Pulmonary artery endothelial cell (primary cell): Measurements from ENCODE around the gene ANGPTL2. TPM values are rescaled to one million over a fixed set of nuclear protein-coding genes. Genes with fewer than 3 reads are reported as not detected.

ENCODE experiments used
- DNase-seq: peaks from one replicate; pipeline ENCODE4 v3.0.0-alpha.2; 2011; ENCODE audit warnings: low read depth, low spot score
- total RNA-seq: library from RNA; depleted of rRNA; stranded (reverse); fragments of >200 nt; gene quantifications from 2 replicates; pipeline ENCODE4 v1.2.3, GENCODE V29; 2014

The ANGPTL2 gene
- total RNA-seq, 1 donor from 2014 or later = 17.8 TPM

- DNase-seq = no peak
These were observed 26.2 kb downstream of the ANGPTL2 start for GRCh38 chr9:127096208-127096607.

GRCh38 chr9:127095411-127095810, 27.0 kb downstream of the ANGPTL2 start:
- no peak for DNase-seq

GRCh38 chr9:127093319-127094020, 29.0 kb downstream of the ANGPTL2 start:
- no peak for DNase-seq

GRCh38 chr9:127092041-127092608, 30.3 kb downstream of the ANGPTL2 start:
- DNase-seq = no peak

- DNase-seq = no peak
These were observed 30.9 kb downstream of the ANGPTL2 start for GRCh38 chr9:127091526-127091925.

- DNase-seq = no peak
These were observed 32.0 kb downstream of the ANGPTL2 start for GRCh38 chr9:127090341-127090985.

- DNase-seq = no peak
These were observed 32.8 kb downstream of the ANGPTL2 start for GRCh38 chr9:127089631-127090081.

- DNase-seq = no peak
These were observed 33.5 kb downstream of the ANGPTL2 start for GRCh38 chr9:127088724-127089615.

GRCh38 chr9:127087836-127088235, 34.6 kb downstream of the ANGPTL2 start:
- DNase-seq = no peak

GRCh38 chr9:127087411-127087810, 35.0 kb downstream of the ANGPTL2 start:
- no peak for DNase-seq

GRCh38 chr9:127086771-127087170, 35.7 kb downstream of the ANGPTL2 start:
- no peak for DNase-seq

GRCh38 chr9:127085186-127085585, 37.2 kb downstream of the ANGPTL2 start:
- no peak for DNase-seq

- no peak for DNase-seq
These were observed 38.1 kb downstream of the ANGPTL2 start for GRCh38 chr9:127084076-127085039.

- DNase-seq = no peak
These were observed 39.1 kb downstream of the ANGPTL2 start for GRCh38 chr9:127083138-127083980.

GRCh38 chr9:127081250-127082185, 40.9 kb downstream of the ANGPTL2 start:
- no peak for DNase-seq

GRCh38 chr9:127079446-127080140, 42.8 kb downstream of the ANGPTL2 start:
- no peak for DNase-seq

GRCh38 chr9:127078988-127079387, 43.4 kb downstream of the ANGPTL2 start:
- no peak for DNase-seq

GRCh38 chr9:127078336-127078735, 44.1 kb downstream of the ANGPTL2 start:
- no peak for DNase-seq
